Brain microvascular endothelial cell (primary cell): ENCODE results near the gene RPRD1B.

ENCODE experiments used
- DNase-seq: peaks from one replicate; pipeline ENCODE4 v3.0.0-alpha.2; 2020
- H3K27ac ChIP-seq: fragments of 250-450 bp; sonication (Bioruptor Pico); 2 replicates; pipeline ENCODE4 v1.5.1; 2020; ENCODE audit warnings: mild to moderate bottlenecking, moderate library complexity
- H3K27me3 ChIP-seq: fragments of 250-450 bp; sonication (Bioruptor Pico); replicated peaks from 2 replicates; pipeline ENCODE4 v1.5.1; 2020; ENCODE audit warnings: mild to moderate bottlenecking
- H3K36me3 ChIP-seq: fragments of 250-450 bp; sonication (Bioruptor Pico); replicated peaks from 2 replicates; pipeline ENCODE4 v1.5.1; 2020; ENCODE audit warnings: mild to moderate bottlenecking
- H3K4me3 ChIP-seq: 2 replicates; pipeline ENCODE4 v1.5.1; 2011; ENCODE audit warnings: low read depth, mild to moderate bottlenecking, control low read depth, low read length, moderate library complexity
- in situ Hi-C: cut with HindIII; loops from 2 replicates; pipeline ENCODE4 v1.10.0; 2017; ENCODE audit warnings: low sequenced_read_pairs, low pct_ligation_motif_present
- TF ChIP-seq, protein P1 (sequence below): IDR thresholded peaks from 2 replicates; pipeline ENCODE4 v1.5.1; 2011; ENCODE audit warnings: low read depth, mild to moderate bottlenecking, moderate library complexity, low read length, control low read depth, inconsistent platforms; ENCODE audit errors: missing control alignments

The RPRD1B gene

GRCh38 chr20:38044685-38045084, 11.1 kb downstream of the RPRD1B start:
- peaks cover 21% of the 10 kb centered on the region for H3K36me3 ChIP-seq
- H3K27me3 ChIP-seq = no peaks in the 10 kb centered on the region
- no peak overlapping the region for H3K27ac ChIP-seq
- TF ChIP-seq, protein P1, sequence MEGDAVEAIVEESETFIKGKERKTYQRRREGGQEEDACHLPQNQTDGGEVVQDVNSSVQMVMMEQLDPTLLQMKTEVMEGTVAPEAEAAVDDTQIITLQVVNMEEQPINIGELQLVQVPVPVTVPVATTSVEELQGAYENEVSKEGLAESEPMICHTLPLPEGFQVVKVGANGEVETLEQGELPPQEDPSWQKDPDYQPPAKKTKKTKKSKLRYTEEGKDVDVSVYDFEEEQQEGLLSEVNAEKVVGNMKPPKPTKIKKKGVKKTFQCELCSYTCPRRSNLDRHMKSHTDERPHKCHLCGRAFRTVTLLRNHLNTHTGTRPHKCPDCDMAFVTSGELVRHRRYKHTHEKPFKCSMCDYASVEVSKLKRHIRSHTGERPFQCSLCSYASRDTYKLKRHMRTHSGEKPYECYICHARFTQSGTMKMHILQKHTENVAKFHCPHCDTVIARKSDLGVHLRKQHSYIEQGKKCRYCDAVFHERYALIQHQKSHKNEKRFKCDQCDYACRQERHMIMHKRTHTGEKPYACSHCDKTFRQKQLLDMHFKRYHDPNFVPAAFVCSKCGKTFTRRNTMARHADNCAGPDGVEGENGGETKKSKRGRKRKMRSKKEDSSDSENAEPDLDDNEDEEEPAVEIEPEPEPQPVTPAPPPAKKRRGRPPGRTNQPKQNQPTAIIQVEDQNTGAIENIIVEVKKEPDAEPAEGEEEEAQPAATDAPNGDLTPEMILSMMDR = no peak
- no peak overlapping the region for H3K4me3 ChIP-seq
- in situ Hi-C loops = no loop called here
- no peak for DNase-seq

DNA sequence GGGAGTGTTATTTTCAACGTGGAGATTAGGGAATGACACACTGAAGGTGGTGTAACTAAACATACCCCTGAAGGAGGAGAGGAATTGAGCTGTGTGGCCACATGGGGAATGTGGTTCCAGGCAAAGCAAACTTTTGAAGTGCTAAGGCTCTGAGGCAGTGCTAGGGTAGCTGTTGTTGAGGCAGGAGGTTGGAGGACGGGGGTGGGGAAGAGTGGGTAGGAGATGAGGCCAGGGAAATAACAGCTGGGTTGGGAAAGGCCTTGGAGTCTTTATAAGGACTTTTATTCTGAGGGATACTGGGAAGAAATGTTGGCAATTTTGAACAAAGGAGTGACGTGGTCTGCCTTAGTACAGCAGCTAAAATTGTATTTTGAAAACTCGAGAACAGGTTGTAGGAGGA, 13.0 kb downstream of the RPRD1B start:
- no peak for DNase-seq
- in situ Hi-C loops = no loop called here
- H3K27me3 ChIP-seq = no peaks in the 10 kb centered on the region
- TF ChIP-seq, protein P1 = no peak
- H3K4me3 ChIP-seq = no peak overlapping the region
- no peak overlapping the region for H3K27ac ChIP-seq
- peaks cover 20% of the 10 kb centered on the region for H3K36me3 ChIP-seq

DNA sequence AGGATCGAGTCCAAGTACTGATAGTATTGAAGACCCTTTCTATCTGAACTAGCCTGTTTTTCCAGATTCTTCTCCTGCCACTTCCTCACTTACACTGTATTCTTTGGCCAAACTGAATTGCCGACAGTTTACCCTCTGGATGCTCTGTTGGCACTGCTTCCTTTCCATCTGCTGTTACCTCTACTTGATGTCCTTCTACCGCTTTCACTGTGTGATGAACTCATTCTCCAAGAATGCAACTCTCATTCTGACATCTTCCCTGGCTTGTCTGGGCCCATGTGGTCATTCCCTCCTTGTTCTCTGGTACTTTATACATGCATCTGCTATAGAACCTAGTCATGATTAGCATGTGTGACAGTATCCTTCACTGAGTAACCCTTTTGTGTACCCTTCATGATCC, 16.3 kb downstream of the RPRD1B start:
- DNase-seq = peak; percentile 76
- Histone ChIP-seq H3K27ac (peak overlapping the region; percentile 64), H3K4me3 (no peak overlapping the region), H3K27me3 (no peaks in the 10 kb centered on the region), H3K36me3 (peaks cover 14% of the 10 kb centered on the region)
- in situ Hi-C loops = no loop called here
- TF ChIP-seq, protein P1 = no peak

- Histone ChIP-seq H3K4me3 (no peak overlapping the region), H3K27ac (peak overlapping the region; percentile 64), H3K36me3 (peaks cover 10% of the 10 kb centered on the region), H3K27me3 (no peaks in the 10 kb centered on the region)
- TF ChIP-seq, protein P1 = no peak
- DNase-seq = no peak
- in situ Hi-C loops = no loop called here
Measured at GRCh38 chr20:38050686-38051085, 17.1 kb downstream of the RPRD1B start.

DNA sequence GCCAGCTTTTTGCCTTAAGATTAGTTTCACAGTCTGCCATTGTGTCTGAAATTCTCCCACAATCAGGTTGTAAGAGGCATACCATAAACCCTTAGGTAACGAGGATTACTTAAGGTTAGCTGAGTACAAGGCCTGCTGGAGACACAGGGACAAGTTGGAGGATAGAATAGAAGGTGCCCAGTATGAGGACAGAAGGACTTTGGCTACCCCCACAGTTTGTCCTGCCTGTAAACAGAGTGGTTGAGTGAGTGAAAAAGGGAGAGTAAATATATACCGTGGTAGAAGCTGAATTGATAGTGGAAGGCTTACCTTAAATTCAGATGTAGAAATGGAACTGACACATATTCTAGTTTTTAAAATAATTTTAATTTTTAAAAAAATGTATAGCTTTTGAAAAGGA, 19.3 kb downstream of the RPRD1B start:
- DNase-seq = no peak
- H3K36me3 ChIP-seq = peaks cover 8% of the 10 kb centered on the region
- H3K4me3 ChIP-seq = no peak overlapping the region
- H3K27ac ChIP-seq = no peak overlapping the region
- TF ChIP-seq, protein P1 = no peak
- in situ Hi-C loops = no loop called here
- H3K27me3 ChIP-seq = no peaks in the 10 kb centered on the region

DNA sequence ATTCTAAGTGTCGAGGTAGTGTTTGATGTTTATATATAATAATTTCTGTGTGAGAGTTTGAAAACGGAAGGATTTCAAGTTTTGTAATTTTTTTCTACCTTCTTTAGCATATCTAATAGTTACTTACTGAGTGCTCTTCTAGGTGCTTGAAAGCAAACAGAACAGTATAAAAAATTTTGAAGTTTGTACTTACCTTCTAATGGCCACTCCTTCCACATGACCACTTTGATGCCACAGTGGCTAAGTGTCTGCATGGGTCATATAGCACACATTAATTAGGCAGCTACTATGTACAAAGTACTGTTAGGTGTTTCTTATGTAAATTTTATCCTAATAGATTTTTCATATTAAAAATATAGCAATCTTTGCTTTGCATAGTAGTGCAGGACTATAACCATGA, 21.1 kb downstream of the RPRD1B start:
- no peak overlapping the region for H3K27ac ChIP-seq
- no peak overlapping the region for H3K4me3 ChIP-seq
- no peak for DNase-seq
- in situ Hi-C loops = no loop called here
- no peaks in the 10 kb centered on the region for H3K27me3 ChIP-seq
- TF ChIP-seq, protein P1 = no peak
- H3K36me3 ChIP-seq = peaks cover 11% of the 10 kb centered on the region
